ENCODE results near the gene SERPINA1.

- TF ChIP-seq CTCF (IDR thresholded peaks at IDR 0.05 in 2 of 3, conservative IDR thresholded peaks at IDR 0.05 in 1 of 3; ENCODE audit: control insufficient read depth in 2 of 3, extremely low read depth in 1 of 3, insufficient read depth in 1 of 3, low read depth in 3 of 3, low read length in 3 of 3) (no peak), POLR2AphosphoS5 (IDR thresholded peaks at IDR 0.05; ENCODE audit: low read length) (no peak), TAF1 (IDR thresholded peaks at IDR 0.05; ENCODE audit: borderline replicate concordance, low read depth, low read length) (no peak), SP1 (IDR thresholded peaks at IDR 0.05; ENCODE audit: low read depth, low read length) (no peak), ZBTB33 (IDR thresholded peaks at IDR 0.05) (no peak), POLR2A (IDR thresholded peaks at IDR 0.05; ENCODE audit: low read depth, low read length) (no peak), GABPA (IDR thresholded peaks at IDR 0.05; ENCODE audit: low read depth) (no peak), KDM1A (IDR thresholded peaks at IDR 0.05; ENCODE audit: borderline replicate concordance) (no peak), BCL11A (IDR thresholded peaks at IDR 0.05; ENCODE audit: low read depth, low read length) (no peak)
These were observed 22.8 kb downstream of the SERPINA1 start for GRCh38 chr14:94365624-94366023.
